HG03571 (cell line): ENCODE measurements around the gene TCF7L2.

Experiments
- ATAC-seq: cut with Tn5 transposase; IDR thresholded peaks from one replicate; pipeline ENCODE4 v1.9.1; 2021; ENCODE audit not compliant: unreplicated experiment

TCF7L2 gene

DNA sequence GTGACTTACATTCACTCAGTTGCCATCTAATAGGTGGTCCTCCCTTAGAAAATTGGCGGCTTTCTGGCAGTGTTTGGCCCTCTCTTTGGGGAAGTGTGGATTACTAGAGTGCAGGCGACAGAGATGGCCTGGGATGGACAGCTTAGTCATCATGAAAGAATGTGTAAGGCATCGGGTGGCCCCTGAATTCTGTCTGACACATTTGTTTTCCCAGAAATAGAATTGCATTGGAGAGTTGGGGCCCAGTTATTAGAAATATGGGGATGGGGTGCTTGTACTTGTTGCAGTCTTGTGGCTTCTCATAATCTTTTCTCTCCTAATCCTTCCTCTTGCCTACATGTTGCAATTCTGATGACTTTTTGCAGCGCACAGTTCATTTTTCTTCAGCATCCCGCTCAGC is 13.8 kb downstream of the TCF7L2 start:
- ATAC-seq = no peak

DNA sequence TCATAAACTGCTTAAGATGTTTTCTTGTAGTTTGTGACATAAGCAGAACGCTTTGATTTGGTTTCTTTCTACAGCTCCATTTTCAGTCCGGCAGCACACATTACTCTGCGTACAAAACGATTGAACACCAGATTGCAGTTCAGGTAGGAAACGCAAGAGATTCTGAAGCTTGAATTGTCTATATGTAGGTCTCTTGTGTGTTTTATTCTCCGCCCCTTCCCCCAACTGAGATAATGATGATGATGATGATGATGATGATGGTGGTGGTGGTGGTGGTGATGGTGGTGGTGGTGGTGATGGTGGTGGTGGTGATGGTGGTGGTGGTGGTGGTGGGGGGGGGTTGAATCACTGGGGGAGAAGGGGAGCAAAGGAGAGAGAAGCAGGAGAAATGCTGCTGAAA is 14.4 kb downstream of the TCF7L2 start:
- ATAC-seq = no peak

DNA sequence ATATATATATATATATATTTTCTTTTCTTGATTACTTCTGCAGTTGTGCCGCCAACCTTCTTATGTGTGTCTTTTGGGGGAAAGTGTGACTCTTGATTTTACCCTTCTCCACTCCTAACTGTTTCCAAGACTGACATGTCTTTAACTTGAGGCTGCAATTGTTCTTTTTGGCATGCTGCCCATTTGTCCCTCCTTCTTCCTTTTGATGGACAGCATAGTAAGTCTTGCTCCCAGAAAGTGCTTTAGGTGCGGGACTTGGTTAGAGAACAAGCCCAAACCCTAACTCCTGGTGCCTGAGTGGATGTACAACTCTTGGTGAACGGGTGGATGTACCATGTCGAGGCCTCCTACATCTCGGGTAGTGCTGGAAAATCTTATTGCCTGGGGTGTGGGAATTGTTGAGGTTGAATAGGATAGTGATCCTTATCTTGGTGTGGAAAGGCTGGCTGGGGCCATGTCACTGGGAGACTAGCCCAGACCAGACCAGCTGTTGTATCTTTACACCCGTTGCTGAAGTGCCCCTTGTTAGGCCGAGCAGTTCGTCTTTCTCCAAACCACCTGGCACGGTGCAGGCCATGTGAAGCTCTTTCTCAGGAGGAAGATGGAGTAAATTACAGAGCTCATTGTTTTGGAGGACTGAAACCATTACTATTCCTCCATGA is 16.3 kb downstream of the TCF7L2 start:
- ATAC-seq = no peak

DNA sequence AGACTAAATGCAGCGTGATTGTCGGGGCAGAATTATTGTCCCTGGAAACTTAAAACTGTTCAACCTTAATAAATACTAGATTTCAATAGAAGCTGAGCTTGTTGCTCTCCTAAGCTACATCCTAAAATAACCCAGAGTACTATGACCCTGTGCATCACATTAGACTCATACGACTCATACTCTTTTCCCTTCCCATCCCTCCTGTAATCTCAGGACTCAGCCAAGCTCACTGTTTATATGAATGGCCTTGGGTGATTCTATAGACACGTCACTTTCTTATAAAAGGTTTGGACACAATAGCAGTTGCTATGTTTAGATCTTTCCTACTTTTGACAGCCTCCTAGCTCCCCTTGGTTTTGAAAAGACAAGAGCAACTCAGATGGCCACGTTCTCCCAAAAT is 17.2 kb downstream of the TCF7L2 start:
- no peak for ATAC-seq

DNA sequence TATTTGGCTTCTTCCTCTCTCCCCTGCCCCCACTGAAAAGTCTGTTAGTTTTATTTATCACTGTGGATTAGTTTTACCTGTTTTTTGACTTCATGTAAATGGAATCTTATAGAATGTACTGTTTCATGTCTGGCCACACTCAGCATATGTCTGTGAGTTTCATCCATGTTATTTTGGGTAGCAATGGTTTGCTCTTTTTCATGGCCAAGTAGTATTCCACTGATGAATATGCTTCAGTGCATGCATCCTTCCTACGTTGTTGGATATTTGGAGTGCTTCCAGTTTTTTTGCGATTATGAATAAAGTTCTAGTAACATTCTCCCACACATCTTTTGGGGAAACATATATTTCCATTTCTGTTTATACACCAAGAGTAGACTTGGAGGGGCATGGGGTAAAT is 19.1 kb downstream of the TCF7L2 start:
- no peak for ATAC-seq

DNA sequence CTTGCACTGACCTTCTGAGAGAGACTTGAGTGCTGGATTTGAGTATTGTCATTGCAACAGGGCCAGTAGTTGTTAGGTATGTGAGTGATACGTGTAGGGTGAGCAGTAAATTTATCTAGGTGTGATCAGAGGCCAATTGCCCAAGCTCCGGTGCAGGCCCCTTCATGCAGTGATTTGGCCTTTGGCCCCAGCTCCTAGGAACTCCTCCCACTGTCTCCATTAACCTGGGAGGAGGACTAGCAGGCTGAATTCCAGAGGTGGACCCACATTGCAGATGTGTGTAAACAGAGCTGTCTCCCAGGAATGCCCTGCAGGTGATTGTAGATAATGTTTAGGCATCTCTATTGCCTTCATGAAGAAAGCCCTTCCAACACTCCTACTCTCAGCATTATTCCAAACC is 19.5 kb downstream of the TCF7L2 start:
- no peak for ATAC-seq

DNA sequence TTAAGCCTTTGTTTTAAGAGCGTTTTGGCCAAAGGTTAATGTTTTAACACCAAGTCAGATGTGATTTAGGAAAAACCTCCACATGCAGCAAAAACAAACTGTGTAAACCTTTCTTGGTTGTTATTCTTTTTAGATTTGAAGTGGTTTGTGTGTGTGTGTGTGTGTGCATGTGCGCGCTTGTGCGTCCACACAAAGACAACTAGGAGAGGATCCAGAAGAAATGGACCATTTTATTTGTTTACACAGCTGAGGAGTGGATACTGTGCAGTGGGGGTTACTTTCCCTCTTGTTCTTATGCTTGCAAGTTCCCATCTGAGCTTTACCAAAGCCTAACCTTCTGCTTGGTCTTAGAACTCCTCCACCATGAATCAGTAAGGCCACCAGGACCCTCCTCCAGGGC is 20.0 kb downstream of the TCF7L2 start:
- no peak for ATAC-seq

DNA sequence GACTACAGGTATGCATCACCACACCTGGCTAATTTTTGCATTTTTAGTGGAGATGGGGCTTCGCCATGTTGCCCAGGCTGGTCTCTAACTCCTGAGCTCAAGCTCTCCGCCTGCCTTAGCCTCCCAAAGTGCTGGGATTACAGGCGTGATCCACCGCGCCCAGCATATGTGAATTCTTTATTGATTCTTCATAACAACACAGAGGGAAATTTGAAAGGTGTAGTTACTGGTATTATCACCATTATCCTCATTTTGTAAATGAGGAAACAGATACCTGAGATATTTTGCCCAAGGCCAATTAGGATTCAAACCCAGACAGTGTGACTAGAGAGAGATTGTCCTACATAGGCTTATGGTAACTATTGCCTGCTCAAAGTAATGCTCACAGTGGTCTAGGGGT is 22.6 kb downstream of the TCF7L2 start:
- ATAC-seq = no peak

DNA sequence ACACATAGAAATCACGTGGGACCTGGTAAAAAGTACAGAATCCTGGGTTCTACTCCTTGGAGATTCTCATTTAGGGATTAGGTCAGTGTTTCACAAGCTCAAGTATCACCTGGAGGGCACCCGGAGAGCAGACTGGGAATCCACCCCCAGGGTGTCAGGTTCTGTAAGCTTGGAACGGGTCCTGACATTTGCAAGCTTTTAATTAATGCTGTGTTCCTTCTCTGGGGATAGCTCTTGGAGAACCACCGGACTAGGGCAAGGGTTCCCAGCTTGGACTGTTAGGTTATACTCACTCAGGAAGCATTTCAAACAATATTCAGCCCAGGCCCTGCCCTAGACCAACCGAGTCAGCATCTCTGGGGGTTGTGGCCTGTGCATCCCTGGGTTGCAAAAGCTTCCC is 23.0 kb downstream of the TCF7L2 start:
- no peak for ATAC-seq

DNA sequence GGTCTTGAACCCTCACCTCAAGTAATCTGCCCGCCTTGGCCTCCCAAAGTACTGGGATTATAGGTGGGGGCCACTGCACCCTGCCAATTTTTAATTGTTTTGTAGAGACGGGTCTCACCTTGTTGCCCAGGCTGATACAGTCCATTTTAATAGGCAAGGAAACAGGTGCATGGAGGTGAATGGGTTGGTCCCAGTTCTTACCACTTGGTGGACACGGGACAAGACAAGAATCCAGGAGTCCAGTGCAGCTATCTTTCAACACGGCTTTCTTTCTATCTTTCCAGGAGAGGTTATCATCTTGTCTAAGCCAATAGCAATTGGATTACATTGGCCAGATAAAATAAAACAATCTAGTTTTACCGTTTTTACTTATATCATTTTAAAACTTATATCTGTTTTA is 23.8 kb downstream of the TCF7L2 start:
- no peak for ATAC-seq

DNA sequence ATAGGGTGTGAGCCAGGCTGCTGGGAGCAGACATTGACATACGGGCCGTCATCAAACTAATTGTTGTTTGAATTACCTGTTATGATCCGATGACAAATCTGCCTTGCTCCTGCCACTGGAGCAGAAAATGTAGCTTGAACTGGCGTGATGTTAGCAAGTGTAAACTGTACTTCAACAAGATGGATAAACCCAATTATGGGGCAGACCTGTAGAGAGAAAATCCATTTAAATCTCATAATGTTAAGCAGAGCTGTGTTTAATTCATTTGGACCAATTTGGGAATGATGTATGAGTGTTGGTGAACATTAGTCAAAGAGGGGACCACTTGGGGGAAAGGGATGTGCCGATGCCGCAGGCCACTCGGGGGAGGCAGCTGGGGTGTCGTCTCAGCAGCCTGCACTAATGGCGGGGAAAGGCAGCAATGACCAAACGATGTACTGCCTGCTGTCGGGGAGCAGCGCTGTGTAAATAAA is 27.4 kb downstream of the TCF7L2 start:
- no peak for ATAC-seq

DNA sequence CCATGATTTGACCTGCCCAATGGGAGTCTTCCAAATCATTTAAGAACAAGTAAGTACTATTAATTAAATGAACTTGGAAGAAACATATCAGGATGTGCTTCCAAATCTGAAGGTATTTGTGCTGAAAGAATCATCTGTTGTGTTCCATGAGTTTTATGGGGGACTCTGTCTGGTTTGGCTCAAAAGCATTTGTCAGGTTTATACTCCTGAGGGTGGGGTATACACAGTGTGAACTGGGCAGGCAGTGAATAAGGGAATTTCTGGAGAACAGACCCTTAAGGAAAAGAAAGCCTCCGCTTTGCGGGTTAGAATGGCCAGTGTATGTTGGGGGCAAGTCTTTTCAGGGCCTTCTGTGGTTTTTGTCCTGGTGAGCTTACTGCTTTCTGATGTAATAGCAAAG is 29.9 kb downstream of the TCF7L2 start:
- ATAC-seq = no peak

DNA sequence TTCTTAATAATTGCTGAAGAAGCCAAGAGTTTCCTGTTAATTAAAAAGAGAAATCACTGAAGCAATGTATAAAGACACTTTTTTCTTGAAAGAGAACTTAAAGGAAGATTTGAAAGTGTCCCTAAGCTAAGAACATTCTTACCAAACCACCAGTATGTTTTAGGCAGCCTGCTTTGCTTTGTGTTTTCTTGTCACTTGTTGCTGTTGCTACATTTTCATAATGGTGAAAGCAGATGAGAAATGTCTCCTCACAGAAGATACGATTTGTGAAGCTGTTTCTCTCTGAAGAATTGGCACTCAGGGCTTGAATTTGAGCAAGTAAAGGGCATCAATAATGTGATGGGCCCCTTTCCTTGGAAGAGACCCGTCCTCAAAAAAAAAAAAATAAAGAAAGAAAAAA is 30.9 kb downstream of the TCF7L2 start:
- ATAC-seq = no peak

DNA sequence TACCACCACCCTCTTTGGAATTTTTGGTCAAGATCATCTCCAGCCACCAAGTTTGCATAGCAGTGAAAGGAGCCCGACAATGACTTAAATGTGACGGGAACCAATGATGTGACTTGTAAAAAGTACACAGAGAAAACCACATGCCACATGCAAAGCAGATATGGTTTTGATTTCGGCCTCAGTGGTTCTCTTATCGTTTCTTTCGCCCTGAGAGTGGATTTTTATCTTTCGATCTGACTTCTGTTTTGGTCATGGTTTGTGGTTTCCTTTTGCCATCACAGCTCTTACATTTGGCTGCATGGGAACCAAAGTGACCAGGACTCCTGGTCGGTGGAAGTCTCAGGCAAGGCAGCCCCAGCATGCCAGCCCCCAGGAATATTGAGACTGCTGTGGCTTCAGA is 31.5 kb downstream of the TCF7L2 start:
- peak; percentile 94 for ATAC-seq

DNA sequence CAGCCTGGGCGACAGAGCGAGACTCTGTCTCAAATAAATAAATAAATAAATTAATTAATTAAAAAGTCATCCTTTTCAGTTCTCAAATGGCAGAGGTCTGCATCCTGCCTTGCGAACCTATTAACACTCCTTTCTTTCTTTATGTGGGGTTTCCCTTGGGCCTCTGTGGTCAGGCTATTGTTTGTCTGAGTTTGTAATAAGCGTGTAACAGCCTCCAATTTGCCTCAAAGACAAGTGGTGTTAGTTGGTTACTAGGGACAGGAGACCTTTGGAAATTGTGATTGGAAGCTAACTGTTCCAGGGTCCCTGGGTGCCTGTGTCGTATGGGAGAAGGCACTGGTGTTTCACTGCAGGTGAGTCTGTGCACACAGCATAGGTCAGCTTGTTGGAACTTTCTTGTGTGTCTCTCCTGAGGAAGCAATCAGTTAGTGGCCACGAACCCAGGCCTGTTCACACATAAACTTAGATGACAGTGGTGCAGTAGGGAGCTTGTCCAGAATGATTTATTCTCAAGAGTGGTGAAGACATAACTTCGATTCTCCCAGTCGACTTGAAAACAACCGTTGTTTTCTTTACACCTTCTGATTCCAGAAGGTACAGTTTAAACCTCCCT is 33.5 kb downstream of the TCF7L2 start:
- ATAC-seq = no peak

DNA sequence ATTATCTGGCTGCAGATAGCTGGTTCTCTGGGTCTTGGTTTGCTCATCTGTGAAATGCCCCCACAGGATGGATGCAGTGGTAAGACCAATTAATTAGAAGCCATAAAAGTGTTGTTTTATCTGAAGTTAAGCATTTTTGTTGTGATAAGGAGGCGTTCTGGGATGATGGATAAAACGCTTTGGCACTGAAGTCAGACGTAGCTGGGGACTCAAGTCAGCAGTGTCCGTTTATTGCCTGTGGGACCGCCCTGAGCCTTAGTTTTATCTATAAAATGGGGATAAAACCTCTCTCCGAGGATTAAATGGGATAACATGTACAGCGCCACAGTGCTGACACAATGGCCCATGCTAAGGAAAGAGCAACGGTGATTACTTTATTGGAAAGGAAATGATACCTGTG is 34.7 kb downstream of the TCF7L2 start:
- no peak for ATAC-seq

DNA sequence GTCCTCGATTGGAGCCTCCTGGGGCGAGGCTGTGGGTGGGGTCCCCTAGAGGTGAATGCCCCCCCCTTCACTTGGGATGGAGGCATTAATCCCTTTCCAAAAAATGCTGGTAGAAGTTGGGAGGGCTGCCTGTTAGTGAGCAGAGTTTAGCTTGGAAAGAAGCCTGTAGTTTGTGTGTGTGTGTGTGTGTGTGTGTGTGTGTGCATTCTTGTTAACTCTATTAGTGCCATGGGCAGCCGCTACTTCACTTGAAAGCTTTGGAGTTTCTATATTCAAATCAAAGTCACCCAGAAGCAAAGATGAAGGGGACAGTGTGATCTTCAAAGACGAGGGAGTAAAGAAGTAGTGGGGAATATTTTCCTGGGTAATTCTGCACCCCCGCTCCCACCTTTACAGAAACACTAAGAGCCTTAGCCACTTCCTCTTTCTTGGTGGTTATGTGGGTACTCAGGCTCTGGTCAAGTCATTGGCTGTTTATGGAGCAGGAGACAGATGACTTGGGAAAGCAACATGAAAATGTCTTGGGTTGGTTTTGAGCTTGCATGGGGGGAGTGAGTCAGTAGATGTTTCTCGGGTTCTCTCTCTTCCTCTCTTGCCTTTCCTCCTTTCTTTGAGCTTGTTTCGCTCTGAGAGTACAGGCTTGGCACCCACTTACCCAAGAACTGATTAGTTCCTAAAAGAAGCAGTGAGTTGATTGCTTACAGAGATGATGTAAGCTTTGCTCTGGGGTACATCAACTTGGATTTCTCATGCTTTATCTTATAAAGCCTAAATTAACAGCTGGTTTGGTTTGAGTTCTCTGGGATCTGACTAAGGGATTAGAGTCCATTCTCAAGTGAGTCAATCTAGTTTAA is 35.9 kb downstream of the TCF7L2 start:
- ATAC-seq = no peak

DNA sequence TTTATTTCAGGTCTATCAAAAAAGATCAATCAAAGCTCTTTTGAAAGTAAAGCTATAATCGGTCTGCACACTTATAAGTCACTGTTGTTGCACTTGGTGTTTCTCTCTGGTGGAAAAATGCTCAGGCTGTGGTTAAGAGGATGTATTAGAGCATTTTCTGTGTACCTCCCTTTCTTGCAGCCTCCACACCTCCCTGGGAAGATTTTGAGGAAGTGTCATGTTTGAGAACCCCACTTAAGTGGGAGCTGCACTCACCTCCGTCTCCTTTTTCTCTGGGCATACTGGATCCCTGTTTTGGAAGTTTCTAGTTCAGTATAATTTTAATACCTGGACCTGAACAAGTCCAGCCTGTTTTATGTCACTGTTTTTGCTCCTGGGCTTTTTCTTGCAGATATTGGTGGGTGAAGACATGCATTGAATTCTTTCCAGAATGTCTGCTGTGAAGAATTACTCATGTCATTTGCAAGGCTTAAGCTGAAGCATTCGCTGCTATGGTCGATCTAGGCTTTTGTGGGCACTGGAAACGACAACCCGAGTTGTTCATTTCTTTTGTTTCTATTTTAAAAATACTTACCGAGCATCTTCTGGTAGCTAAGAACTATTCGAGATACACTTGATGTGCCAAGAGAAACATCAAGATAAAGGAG is 36.6 kb downstream of the TCF7L2 start:
- no peak for ATAC-seq

DNA sequence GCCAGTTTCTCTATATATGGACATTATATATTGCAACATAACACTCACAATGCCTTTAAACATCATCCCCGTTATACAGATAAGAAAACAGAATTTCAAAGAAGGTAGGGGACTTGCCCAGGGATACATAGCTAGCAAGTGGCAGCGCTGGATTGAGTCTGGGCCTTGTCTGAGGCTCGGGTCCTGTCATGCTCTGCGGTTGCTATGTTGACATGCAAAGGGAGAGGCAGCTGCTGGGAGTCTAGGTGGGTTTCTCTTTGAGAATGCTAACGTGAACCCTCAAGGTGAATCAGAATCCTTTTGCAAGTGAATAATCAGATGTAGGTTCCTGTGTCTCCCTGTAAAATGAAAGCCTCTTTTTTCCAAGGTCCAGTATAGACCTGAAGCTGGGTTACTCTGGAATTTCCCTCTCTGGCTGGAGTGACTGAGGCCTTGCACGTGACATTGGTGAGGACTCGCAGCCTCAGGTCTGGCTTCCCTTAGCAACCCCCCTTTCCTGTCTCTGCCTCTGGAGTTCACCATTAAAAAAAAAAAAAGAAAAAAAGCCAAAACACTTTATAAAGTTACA is 38.9 kb downstream of the TCF7L2 start:
- ATAC-seq = no peak

DNA sequence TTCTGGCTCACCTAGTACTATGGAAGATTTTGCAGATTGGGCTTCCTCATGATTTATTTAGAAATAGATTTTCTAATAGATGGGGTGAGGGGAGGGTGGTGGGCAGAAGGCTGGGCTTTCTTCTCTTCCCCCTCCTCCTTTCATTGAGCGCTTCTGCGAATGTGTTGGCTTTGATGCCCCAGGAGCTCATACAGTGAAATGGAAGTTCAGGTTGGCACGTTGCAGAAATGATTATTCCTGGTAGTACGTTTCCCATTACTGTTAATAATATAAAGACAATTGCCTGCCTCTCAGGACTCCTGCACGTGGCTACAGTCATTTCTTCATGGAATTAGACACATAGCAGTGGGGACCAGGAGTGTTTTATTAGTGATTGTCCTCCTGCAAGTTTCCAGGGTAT is 39.8 kb downstream of the TCF7L2 start:
- ATAC-seq = no peak

DNA sequence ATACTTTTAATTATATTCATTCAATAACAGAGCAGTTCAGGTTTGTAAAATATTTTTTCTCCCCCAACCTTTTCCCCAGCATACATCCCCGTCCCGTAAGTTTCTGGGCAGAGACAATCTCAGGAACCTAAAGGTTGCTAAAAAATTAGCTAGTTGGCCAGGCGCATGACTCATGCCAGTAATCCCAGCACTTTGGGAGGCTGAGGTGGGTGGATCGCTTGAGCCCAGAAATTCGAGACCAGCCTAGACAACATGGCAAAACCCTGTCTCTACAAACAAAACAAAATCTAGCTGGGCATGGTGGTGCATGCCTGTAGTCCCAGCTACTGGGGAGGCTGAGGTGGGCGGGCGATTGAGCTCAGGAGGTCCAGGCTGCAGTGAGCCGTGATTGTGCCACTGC is 40.2 kb downstream of the TCF7L2 start:
- no peak for ATAC-seq
